ENCODE results near the gene RAB40A.
"Not testable (repeated sequence)": the region's sequence is repeated elsewhere in the genome, so short reads cannot be mapped to it uniquely, and the experiment has no call there.

RAB40A gene

DNA sequence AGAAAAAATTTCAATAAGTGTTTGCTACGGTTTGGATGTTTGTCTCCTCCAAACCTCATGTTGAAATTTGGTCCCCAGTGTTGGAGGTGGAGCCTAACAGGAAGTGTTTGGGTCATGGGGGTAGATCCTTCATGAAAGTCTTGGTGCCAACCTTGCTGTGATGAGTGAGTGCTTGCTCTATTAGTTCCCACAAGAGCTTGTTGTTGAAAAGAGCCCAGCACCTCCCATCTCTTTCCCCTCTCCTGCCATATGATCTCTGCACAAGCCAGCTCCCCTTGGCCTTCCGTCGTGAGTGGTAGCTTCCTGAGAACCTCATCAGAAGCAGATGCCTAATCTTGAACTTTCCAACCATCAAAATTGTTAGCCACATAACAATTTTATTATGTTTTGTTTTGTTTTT is 10.3 kb upstream of the RAB40A start:
- in situ Hi-C loops (cut with MboI; ENCODE audit: low sequenced_read_pairs), result loop anchor here (25.0 kb wide), 1 partner anchor 283 kb away; no protein-coding TSS in a partner anchor

DNA sequence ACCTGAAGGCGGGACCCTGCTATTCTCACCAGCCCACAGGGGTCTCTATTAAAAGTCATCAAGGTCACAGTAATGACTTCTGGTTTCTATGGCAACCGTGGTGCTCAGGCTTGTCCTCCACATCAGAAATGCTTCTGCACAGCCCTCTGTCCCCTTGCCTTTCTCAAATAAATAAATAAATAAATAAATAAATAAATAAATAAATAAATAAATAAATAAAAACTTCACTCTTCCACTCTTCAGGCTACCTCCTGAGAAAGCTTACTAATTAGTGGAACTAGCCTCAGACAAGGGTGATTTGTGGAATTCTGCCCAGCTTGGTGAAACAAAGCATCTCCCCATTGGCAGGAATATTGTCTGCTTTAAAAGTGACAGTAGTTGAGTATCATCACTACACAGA is 5.5 kb upstream of the RAB40A start:
- in situ Hi-C loops (cut with MboI; ENCODE audit: low sequenced_read_pairs), result loop anchor here (25.0 kb wide), 1 partner anchor 288 kb away; no protein-coding TSS in a partner anchor

DNA sequence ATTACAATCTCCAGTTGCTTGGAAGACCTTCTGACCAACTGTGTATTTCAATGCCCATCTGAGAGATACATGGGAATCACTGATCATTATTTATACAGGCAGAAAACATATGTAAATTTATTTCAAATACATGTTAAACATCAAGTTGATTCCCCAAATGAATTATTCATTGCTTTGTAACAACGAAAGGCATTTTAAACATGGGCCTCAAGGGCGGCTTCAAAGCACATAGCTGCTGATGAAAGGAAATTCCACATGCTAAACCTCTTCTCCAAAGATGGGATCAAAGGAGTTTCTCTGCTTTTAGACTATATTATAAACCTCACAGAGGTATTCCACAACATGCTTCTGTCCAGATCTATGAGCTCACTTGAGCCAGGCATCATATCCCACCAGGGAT is 4.3 kb upstream of the RAB40A start:
- in situ Hi-C loops (cut with MboI; ENCODE audit: low sequenced_read_pairs), result no loop called here

DNA sequence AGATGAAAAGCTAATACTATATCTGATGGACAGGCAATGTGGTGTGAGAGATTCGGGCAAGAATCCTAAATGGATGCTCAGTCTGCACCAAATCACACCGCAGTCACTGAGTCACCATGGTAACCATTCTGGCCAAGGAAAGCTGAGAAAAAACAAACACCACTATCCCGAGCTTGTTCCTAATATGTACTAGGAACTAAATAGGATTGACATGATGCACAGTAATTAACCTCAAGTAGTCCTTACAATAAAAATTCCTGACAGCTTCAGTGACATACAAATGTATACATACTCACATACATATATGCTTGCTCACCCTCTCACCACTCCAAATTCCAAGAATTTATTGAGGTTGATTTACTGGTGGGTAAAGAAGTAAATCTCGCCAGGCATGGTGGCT is 1.1 kb upstream of the RAB40A start:
- in situ Hi-C loops (cut with MboI; ENCODE audit: low sequenced_read_pairs), result no loop called here

DNA sequence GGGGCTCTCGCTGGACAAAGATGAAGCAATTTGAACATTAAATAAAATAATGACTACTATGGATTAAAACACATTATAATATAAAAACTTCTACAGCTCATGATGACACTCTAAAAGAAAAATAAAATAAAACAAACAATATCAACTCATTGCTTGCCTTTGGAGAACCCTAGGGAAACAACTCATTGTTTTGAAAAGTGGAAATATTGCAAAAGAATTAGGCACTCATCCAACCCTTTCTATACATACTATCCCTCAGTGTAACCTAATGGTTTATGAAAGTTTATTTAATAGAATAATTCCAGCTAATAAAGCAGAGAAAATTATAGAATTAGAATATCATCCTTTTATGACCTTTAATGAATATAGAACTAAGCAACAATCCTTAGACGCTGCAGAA is 718 bp downstream of the RAB40A start:
- in situ Hi-C loops (cut with MboI; ENCODE audit: low sequenced_read_pairs), result no loop called here

DNA sequence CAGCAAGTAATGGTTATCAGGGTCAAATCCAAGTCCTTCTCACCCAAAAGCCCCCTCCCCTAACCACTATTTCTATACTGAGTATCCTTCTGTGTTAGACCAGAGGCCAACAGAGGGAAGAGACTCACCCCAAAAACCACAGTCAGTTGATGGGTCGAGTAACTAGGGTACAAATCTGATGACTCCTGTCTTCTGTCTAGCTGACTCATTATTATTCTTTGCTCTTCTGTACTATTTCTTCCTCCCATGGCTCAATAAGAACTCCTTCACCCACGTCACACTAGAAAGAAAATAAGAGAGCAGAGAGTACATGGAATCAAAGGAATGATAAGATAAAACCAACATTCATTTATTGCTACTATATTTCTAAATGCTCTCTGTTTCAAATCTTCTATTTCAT is 2.0 kb downstream of the RAB40A start:
- in situ Hi-C loops (cut with MboI; ENCODE audit: low sequenced_read_pairs), result no loop called here

DNA sequence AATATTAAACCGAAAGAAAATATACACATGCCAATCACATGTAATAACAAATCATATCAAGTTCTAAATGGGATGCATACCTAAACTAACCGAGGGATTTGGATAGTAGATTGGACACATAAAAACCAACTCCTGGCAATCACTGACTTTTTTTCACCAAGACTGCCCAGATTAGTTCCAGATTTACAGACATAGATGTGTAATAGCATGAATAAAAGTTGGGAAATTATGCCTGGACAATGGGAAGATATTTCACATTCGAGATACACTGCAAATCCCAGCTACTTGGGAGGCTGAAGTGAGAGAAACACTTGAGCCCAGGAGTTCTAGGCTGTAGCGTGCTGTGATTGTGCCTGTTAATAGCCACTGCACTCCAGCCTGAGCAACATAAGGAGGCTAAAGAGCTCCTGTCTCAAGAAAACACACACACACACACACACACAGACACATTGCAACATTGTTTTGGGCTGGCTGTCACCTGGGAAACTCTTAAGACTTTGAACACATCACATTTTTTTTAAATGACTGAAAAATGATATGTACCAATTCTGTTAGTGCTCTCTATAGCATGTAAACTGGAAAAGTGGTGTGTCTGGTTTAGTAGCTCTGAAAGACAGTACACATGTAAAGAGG is 5.7 kb downstream of the RAB40A start:
- in situ Hi-C loops (cut with MboI; ENCODE audit: low sequenced_read_pairs), result no loop called here

DNA sequence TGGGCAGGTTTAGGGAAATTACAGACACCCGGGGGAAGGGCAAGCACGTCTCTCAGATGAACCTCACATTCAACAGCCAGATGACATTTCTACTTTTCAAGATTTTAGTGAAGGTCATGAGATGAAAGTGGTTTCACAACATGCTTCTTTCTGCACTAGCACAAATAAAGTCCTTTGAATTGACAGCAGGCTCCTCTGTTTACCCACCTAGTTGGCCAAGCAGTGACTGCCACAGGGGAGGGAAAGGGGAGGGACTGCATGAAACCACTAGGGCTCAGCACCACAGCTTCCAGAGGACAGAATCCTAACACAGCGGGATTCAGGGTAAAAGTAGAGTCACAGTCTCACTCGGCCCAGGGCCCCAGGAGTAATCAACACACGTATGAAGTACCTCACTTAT is 6.2 kb downstream of the RAB40A start:
- in situ Hi-C loops (cut with MboI; ENCODE audit: low sequenced_read_pairs), result no loop called here

DNA sequence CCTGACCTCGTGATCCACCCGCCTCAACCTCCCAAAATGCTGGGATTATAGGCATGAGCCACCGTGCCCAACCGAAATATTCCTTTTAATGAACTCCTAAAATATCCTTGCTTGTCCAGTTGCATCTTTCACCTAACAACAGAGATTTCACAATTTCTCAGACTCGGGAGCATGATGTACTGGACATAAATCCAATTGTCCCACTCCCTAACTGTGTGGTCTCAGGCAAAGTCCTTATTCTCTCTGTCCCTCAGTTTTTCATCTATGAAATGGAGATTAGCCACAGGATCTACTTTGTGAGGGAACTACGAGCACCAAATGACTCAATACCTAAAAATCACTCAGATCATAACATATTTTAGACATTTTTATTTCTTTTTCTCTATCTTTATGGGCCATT is 9.3 kb downstream of the RAB40A start:
- in situ Hi-C loops (cut with MboI; ENCODE audit: low sequenced_read_pairs), result no loop called here

DNA sequence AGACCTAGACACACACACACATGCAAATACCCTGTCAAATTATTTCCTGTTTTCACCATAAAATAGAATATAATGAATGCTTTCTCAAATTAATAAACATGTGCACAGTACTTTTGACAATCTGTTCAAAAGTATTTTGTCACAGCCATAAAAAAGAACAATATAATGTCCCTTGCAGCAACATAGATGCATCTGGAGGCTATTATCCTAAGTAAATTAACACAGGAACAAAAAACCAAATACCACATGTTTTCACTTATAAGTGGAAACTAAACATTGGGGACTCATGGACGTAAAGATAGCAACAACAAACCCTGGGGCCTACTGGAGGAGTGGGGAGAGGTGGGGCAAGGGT is 15.5 kb downstream of the RAB40A start:
- in situ Hi-C loops (cut with MboI; ENCODE audit: low sequenced_read_pairs), result no loop called here

DNA sequence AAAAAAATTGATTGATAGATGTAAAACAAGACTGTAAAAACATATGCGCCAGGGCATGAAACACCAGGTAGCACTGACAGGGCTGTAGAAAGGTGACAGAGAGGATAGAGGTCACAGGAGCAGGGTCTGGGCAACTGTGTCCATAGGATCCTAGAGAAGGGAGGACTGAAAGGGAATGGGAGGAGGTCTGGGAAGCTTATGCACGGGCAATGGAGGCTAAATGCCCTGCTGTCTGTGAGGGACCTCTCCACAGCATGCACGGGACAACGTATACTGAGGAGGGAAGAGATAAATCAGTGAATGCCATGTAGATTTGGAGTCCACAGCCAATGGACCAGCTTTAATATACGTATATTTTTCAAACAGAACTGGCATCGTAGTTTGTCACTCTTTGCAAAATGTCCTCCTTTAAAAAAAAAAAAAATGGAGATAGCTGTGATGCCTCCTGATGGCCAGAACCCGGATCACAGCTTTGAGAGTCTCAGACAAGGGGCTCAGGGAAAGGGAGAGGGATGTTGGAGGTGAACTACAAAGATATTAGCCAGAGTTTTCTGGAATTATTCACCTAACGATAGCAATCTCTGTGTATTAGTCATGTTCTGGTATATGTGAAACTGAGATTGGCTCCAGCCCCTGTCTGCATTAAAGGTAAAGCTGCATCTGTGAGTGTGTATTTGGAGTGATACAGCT is 16.0 kb downstream of the RAB40A start:
- in situ Hi-C loops (cut with MboI; ENCODE audit: low sequenced_read_pairs), result no loop called here

DNA sequence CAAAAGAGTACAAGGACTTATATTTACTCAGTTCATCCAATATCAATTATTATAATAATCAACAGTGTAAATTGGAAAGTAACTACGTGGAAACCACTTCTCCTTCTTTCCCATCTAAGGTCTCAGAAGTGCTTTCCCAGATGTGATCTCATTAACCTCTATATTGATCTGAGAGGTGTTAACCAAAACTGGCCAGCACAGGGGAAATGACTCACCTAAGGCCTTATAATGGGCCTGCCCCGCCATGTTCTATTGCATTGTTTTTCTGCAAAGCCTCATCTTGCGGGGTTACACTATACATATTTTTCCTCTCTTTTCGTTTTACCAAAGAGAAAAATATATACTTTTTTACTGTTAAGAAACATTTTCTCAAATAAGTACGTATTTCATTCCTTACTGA is 20.5 kb downstream of the RAB40A start:
- in situ Hi-C loops (cut with MboI; ENCODE audit: low sequenced_read_pairs), result no loop called here

DNA sequence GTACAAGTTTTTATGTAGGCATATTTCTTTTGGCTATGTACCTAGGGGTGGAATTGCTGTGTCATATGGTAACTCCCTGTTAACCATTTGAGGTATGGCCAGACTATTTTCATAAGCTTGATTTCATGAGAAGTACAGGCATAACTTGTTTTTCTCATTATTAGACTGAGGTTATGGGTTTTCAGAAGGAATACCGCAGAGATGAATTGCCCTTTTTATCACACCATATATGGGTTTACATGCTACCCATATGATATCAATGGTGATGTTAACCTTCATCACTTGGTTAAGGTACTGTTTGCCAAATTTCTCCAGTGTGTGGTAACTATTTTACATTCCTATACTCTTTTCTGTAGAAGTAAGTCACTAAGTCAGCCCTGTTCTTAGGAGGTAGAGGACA is 23.5 kb downstream of the RAB40A start:
- in situ Hi-C loops (cut with MboI; ENCODE audit: low sequenced_read_pairs), result no loop called here

DNA sequence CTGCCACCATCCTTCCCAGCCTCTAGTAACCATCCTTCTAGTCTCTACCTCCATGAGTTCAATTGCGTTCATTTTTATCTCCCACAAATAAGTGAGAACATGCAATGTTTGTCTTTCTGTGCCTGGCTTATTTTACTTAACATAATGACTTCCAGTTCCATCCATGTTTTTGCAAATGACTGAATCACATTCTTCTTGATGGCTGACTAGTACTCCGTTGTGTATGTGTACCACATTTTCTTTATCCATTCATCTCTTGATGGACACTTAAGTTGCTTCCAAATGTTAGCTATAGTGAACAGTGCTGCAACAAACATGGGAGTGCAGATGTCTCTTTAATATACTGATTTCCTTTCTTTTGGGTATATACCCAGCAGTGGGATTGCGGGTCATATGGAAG is 25.7 kb downstream of the RAB40A start:
- in situ Hi-C loops (cut with MboI; ENCODE audit: low sequenced_read_pairs), result not testable (repeated sequence)

DNA sequence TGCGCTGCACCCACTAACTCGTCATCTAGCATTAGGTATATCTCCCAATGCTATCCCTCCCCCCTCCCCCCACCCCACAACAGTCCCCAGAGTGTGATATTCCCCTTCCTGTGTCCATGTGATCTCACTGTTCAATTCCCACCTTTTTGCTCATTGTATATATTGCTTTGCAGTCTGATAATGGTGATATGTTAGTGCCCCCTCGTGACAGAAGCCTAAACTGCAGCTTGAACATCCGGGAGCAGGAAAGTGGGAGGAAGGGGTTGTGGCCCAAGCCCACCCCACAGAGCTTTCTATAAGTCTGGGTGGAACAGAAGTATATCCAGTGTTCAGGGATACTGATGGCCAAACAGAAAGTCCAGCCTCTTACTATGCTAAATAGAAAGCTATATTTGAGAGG is 29.6 kb downstream of the RAB40A start:
- in situ Hi-C loops (cut with MboI; ENCODE audit: low sequenced_read_pairs), result not testable (repeated sequence)

DNA sequence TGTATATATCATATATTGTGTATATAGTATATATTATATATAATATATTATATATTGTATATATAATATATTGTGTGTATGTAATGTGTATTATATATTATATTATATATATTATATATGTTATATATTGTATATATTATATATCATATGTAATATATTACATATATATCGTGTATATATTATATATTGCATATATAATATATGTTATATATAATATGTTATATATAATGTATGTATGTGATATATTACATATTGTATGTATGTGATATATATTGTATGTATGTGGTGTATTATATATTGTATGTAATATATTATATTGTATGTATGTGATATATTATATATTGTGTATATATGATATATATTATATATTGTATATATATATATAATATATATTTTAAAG is 30.5 kb downstream of the RAB40A start:
- in situ Hi-C loops (cut with MboI; ENCODE audit: low sequenced_read_pairs), result no loop called here

DNA sequence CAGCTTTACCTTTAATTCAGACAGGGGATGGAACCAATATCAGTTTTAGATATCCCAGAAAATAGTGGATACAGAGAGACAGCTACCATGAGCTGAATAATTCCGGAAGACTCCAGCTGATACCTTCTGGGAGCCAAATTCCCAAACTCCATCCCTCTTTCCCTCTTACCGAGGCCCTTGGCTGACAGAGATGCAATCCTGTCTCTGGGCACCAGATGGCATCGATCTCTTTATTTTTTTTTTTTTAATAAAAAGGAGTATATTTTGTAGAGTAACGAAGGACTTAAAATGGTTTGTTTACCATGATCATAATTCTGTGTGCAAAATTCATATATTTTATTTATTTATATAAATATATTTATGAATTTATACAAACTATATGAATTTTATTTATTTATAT is 31.0 kb downstream of the RAB40A start:
- in situ Hi-C loops (cut with MboI; ENCODE audit: low sequenced_read_pairs), result no loop called here

DNA sequence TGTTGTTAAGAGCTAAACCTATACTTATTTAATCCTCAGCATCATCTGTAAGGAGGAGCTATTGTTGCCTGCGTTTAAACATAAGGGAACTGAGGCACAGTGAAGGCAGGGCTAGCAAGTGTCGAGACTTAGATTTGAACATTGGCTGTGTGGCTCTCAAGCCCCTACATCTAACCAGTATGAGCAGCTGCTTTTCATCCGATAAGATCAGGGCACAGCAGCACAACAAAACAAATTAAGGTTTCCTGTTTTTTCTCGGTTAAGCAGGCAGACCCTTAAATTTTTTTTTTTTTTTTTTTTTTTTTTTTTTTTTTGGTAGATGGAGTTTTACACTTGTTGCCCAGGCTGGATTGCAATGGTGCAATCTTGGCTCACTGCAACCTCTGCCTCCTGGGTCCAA is 35.6 kb downstream of the RAB40A start:
- in situ Hi-C loops (cut with MboI; ENCODE audit: low sequenced_read_pairs), result no loop called here

DNA sequence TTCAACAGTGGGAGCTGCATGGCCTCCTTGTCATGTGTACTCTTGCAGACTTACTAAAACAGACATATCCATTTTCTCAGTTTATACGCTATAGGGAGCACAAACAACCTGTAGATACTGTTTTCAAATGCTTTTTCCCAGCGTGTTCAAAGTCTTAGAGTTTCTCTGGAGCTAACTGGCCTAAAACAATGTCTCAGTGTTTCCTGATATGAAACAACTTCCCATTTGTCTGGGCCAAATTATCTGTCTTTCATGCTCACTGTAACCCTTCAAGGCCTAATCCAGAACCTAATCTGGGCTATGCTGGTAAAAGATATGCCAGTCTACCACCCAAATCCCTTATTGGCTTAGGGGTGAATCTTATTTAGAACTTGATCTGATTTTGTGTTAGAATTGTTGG is 38.8 kb downstream of the RAB40A start:
- in situ Hi-C loops (cut with MboI; ENCODE audit: low sequenced_read_pairs), result no loop called here

DNA sequence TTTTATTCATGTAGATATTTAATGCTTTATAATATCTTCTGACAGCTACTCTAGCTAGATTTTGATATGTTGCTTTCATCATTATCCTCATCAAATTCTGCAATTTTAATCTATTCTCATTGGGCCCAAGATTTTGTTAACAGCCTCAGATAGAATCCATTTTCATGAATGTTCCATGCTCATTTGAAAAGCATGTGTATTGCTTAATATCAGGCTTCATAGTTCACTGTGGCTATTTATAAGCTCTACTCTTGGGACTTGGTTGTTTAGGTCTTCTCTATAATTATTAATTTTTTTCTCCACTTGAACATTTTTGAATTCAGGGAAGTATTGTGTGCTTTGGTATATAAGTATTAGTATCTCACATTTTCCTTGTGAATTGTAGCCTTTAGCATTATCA is 41.8 kb downstream of the RAB40A start:
- in situ Hi-C loops (cut with MboI; ENCODE audit: low sequenced_read_pairs), result no loop called here

DNA sequence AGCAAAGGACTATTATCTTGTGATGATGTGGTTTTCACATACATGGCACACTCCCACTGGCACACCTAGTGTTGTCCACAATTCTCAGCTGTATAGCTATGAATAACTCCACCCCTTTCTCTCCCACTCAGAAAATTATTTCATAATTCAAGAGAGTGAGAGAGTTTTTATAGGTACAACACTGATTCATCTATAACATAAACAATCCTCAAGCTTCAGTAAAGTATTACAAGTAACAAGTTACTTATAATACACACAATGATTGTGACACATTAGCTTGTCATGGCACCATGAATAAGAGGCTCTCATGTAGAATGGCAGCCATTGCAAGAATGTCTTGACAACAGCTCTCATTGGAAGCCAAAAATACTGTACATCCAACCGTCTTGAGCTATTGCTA is 43.9 kb downstream of the RAB40A start:
- in situ Hi-C loops (cut with MboI; ENCODE audit: low sequenced_read_pairs), result no loop called here

DNA sequence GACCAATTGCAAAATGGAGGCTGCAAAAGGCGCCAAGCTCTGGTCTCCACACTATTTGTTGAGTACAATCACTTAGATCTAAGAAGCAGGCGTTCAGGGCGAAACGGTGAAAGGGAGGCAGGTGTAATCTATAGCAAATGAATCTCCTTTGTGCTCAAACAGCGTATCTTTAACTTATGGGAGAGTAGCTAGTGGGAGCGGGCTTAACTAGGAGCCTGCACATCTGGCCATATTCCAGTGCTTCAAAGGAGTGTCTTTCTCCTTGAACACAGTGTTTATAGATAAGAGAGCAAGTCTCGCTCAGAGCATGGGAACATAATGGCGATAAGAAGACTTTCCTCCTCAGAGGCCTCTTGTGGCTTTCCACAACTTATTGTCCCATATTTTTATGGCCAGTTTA is 49.3 kb downstream of the RAB40A start:
- in situ Hi-C loops (cut with MboI; ENCODE audit: low sequenced_read_pairs), result not testable (repeated sequence)

DNA sequence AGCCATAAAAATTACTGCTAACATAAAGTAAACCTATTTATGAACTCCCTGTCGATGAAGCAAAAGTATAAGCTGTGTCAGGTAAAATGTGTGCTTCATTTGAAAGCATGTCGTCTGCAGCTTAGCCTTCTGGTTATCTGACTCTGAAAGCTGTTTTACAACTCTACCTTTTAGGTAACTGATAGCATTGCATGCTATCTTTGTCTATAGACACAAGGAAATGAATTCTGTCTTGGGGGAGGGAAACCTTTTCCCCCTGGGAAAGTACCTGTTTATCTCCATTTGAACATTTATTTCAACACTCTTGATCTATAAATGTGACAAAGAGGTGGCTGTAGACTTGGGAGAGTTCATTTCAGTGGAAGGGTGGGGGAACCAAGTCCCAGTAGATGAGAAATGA is 51.4 kb downstream of the RAB40A start:
- in situ Hi-C loops (cut with MboI; ENCODE audit: low sequenced_read_pairs), result no loop called here

All from HL-60/S4 treated with retinoic acid at 250 ng/mL for 4 days and 3 days (cell line).